ENCODE results near the gene GLYAT. TPM values are rescaled to one million over a fixed set of nuclear protein-coding genes. Genes with fewer than 3 reads are reported as not detected.

Gene GLYAT
- total RNA-seq, 6 experiments from 2014 or later = 62.2 to 399 (median 159) TPM

GRCh38 chr11:58771458-58771855 is 39.7 kb upstream of the GLYAT start:
- DNase-seq = no peak
- TF ChIP-seq POLR2A (IDR thresholded peaks at IDR 0.05) (no peak), CTCF (IDR thresholded peaks at IDR 0.05) (no peak)
- no peak for ATAC-seq

GRCh38 chr11:58770627-58771457 is 39.1 kb upstream of the GLYAT start:
- Histone ChIP-seq H3K36me3 (no peaks in the 10 kb centered on the region), H3K27ac (no peak overlapping the region), H3K9me3 (no peaks in the 10 kb centered on the region), H3K4me1 (peaks cover 0 to 25% (median 0%) of the 10 kb centered on the region in 4 donors), H3K27me3 (no peaks in the 10 kb centered on the region), H3K4me3 (no peak overlapping the region)
- DNase-seq = no peak
- intact Hi-C loops (cut with DNase I) = no loop called here
- TF ChIP-seq POLR2A (IDR thresholded peaks at IDR 0.05) = no peak
- 74% methylated on average over 10 of the region's 11 CpGs for WGBS (ENCODE audit: insufficient coverage, low coverage, low lambda C conversion rate, missing lambda C conversion rate)
- no peak for ATAC-seq

More at GRCh38 chr11:58771458-58771855, 39.7 kb upstream of the GLYAT start:
- H3K36me3 ChIP-seq = no peaks in the 10 kb centered on the region
- H3K4me1 ChIP-seq = peaks cover 0 to 22% (median 0%) of the 10 kb centered on the region in 4 donors
- H3K9me3 ChIP-seq = no peaks in the 10 kb centered on the region
- no peaks in the 10 kb centered on the region for H3K27me3 ChIP-seq
- intact Hi-C loops (cut with DNase I) = no loop called here
- WGBS (ENCODE audit: insufficient coverage, low coverage, low lambda C conversion rate, missing lambda C conversion rate) = 75% methylated on average over 2 of the region's 3 CpGs
- H3K4me3 ChIP-seq = no peak overlapping the region
- no peak overlapping the region for H3K27ac ChIP-seq

- intact Hi-C loops (cut with DNase I) = no loop called here
- WGBS (ENCODE audit: insufficient coverage, low coverage, low lambda C conversion rate, missing lambda C conversion rate) = 65% methylated on average over 2 of the region's 2 CpGs
- H3K27me3 ChIP-seq = no peaks in the 10 kb centered on the region
- TF ChIP-seq CTCF (IDR thresholded peaks at IDR 0.05) (no peak), POLR2A (IDR thresholded peaks at IDR 0.05) (no peak)
- H3K9me3 ChIP-seq = no peaks in the 10 kb centered on the region
- DNase-seq (no peak), ATAC-seq (no peak)
- H3K4me1 ChIP-seq = peaks cover 0 to 31% (median 0%) of the 10 kb centered on the region in 4 donors
- H3K4me3 ChIP-seq = no peak overlapping the region
- no peaks in the 10 kb centered on the region for H3K36me3 ChIP-seq
- H3K27ac ChIP-seq = no peak overlapping the region
Measured at GRCh38 chr11:58770166-58770565, 38.4 kb upstream of the GLYAT start.

GRCh38 chr11:58769308-58769707 is 37.6 kb upstream of the GLYAT start:
- DNase-seq = no peak
- 55% methylated on average over 2 of the region's 2 CpGs for WGBS (ENCODE audit: insufficient coverage, low coverage, low lambda C conversion rate, missing lambda C conversion rate)
- no peak for TF ChIP-seq POLR2A (IDR thresholded peaks at IDR 0.05)
- TF ChIP-seq CTCF (IDR thresholded peaks at IDR 0.05) = no peak

GRCh38 chr11:58768137-58768536 is 36.4 kb upstream of the GLYAT start:
- Histone ChIP-seq H3K27ac (no peak overlapping the region), H3K4me3 (no peak overlapping the region), H3K27me3 (no peaks in the 10 kb centered on the region), H3K36me3 (no peaks in the 10 kb centered on the region), H3K4me1 (peaks cover 0 to 50% (median 4%) of the 10 kb centered on the region in 4 donors), H3K9me3 (no peaks in the 10 kb centered on the region)
- peak in 3 of 4 donors; percentile 50 to 57 (median 56) for ATAC-seq
- intact Hi-C loops (cut with DNase I) = no loop called here
- no peak for TF ChIP-seq POLR2A (IDR thresholded peaks at IDR 0.05)
- no peak for TF ChIP-seq CTCF (IDR thresholded peaks at IDR 0.05)
- WGBS (ENCODE audit: insufficient coverage, low coverage, low lambda C conversion rate, missing lambda C conversion rate) = 19% methylated on average over 2 of the region's 2 CpGs
- peak in 1 of 3 donors; percentile 50 for DNase-seq

More at GRCh38 chr11:58769308-58769707, 37.6 kb upstream of the GLYAT start:
- no peak overlapping the region for H3K27ac ChIP-seq
- intact Hi-C loops (cut with DNase I) = no loop called here
- H3K27me3 ChIP-seq = no peaks in the 10 kb centered on the region
- H3K9me3 ChIP-seq = no peaks in the 10 kb centered on the region
- no peak overlapping the region for H3K4me3 ChIP-seq
- no peak for ATAC-seq
- no peaks in the 10 kb centered on the region for H3K36me3 ChIP-seq
- peaks cover 0 to 38% (median 0%) of the 10 kb centered on the region in 4 donors for H3K4me1 ChIP-seq

Measured in right lobe of liver (tissue), 6 donors.